HepG2 (cell line): ENCODE measurements around the gene RASIP1. TPM values are rescaled to one million over a fixed set of nuclear protein-coding genes. Genes with fewer than 3 reads are reported as not detected.

Experiments used
- AGO2 ChIP-seq: fragments of 200-400 bp; formaldehyde crosslinking; optimal IDR thresholded peaks from 2 replicates; pipeline ENCODE3; 2017; ENCODE audit warnings: mild to moderate bottlenecking, low read depth, low read length, moderate library complexity
- ARHGAP35 ChIP-seq: sonication (generic); formaldehyde crosslinking; IDR thresholded peaks from 2 replicates; pipeline ENCODE4 v1.9.0; 2022; ENCODE audit warnings: mild to moderate bottlenecking, inconsistent platforms, moderate library complexity, missing genetic modification reagents, borderline replicate concordance
- ARNT2 ChIP-seq: sonication (generic); formaldehyde crosslinking; IDR thresholded peaks from 2 replicates; pipeline ENCODE4 v1.8.0; 2022; ENCODE audit warnings: mild to moderate bottlenecking, low read depth, missing genetic modification reagents, moderate library complexity
- ASH2L ChIP-seq: fragments of 300-600, 200-600 bp; sonication (generic); IDR thresholded peaks from 2 replicates; pipeline ENCODE4 v1.7.0; 2017; ENCODE audit warnings: low read depth, mild to moderate bottlenecking, moderate library complexity, mixed read lengths, low read length; ENCODE audit not compliant: insufficient read length
- ATAD3A ChIP-seq: sonication (generic); formaldehyde crosslinking; IDR thresholded peaks from 2 replicates; pipeline ENCODE4 v1.4.0; 2020; ENCODE audit warnings: missing genetic modification reagents
- EHMT2 ChIP-seq: fragments of 200-600 bp; sonication (generic); IDR thresholded peaks from 2 replicates; pipeline ENCODE4 v1.7.0; 2017; ENCODE audit warnings: antibody characterized with exemption, low read depth, low read length, borderline replicate concordance
- FOXM1 ChIP-seq: sonication (generic); formaldehyde crosslinking; IDR thresholded peaks from 2 replicates; pipeline ENCODE4 v1.5.0; 2020; ENCODE audit warnings: missing genetic modification reagents
- GTF2F1 ChIP-seq: fragments of 150-350 bp; IDR thresholded peaks from 2 replicates; pipeline ENCODE4 v1.6.1; 2014; ENCODE audit warnings: low read length
- IRF2 ChIP-seq: IDR thresholded peaks from 2 replicates; pipeline ENCODE4 v1.6.1; 2018; ENCODE audit warnings: missing genetic modification reagents, missing compliant biosample characterization
- MAF1 ChIP-seq: sonication (generic); formaldehyde crosslinking; IDR thresholded peaks from 2 replicates; pipeline ENCODE4 v1.5.0; 2020; ENCODE audit warnings: missing genetic modification reagents, borderline replicate concordance
- MAZ ChIP-seq, 2 experiments: sonication (generic) in 1 of 2; formaldehyde crosslinking in 1 of 2; IDR thresholded peaks; 2 replicates each; pipeline versions ENCODE4 v1.5.0 to v1.6.1; 2012 to 2020; ENCODE audit warnings: low read depth in 2 of 2, mild to moderate bottlenecking in 2 of 2, borderline replicate concordance in 1 of 2, improper control_type of control experiment in 1 of 2, low read length in 1 of 2, missing genetic modification reagents in 1 of 2, moderate library complexity in 1 of 2
- PBX3 ChIP-seq: sonication (generic); formaldehyde crosslinking; IDR thresholded peaks from 2 replicates; pipeline ENCODE4 v1.8.1; 2023; ENCODE audit warnings: missing genetic modification reagents, inconsistent platforms, borderline replicate concordance
- RFX1 ChIP-seq: fragments of 450-650 bp; IDR thresholded peaks from 2 replicates; pipeline ENCODE4 v1.6.1; 2017
- TBX2 ChIP-seq: sonication (generic); formaldehyde crosslinking; IDR thresholded peaks from 2 replicates; pipeline ENCODE4 v1.5.0; 2020; ENCODE audit warnings: missing genetic modification reagents, mild to moderate bottlenecking, borderline replicate concordance
- THAP11 ChIP-seq: IDR thresholded peaks from 2 replicates; pipeline ENCODE4 v1.6.1; 2016; ENCODE audit warnings: missing biosample characterization, missing genetic modification reagents
- TRAFD1 ChIP-seq: sonication (generic); formaldehyde crosslinking; IDR thresholded peaks from 2 replicates; pipeline ENCODE4 v1.5.1; 2020; ENCODE audit warnings: missing genetic modification reagents, mild to moderate bottlenecking, borderline replicate concordance
- ZNF124 ChIP-seq: sonication (generic); formaldehyde crosslinking; IDR thresholded peaks from 2 replicates; pipeline ENCODE4 v1.4.0; 2020; ENCODE audit warnings: missing genetic modification reagents
- ZNF138 ChIP-seq: sonication (generic); formaldehyde crosslinking; IDR thresholded peaks from 2 replicates; pipeline ENCODE4 v1.5.0; 2020; ENCODE audit warnings: mild to moderate bottlenecking, low read depth, missing genetic modification reagents
- ZNF263 ChIP-seq: sonication (generic); formaldehyde crosslinking; IDR thresholded peaks from 2 replicates; pipeline ENCODE4 v1.4.0; 2020; ENCODE audit warnings: missing genetic modification reagents
- ZNF652 ChIP-seq: IDR thresholded peaks from 2 replicates; pipeline ENCODE4 v1.6.1; 2016; ENCODE audit warnings: low read depth, borderline replicate concordance
- polyA plus RNA-seq, 8 experiments: library from polyadenylated mRNA; depleted of rRNA in 3 of 8; stranded (reverse) in 7 of 8; unstranded in 1 of 8; fragments of >200 nt; fragmentation: Illumina TruSeq in 4 of 8; extraction: Trizol in 4 of 8; gene quantifications; 2 replicates each; pipeline versions ENCODE4 v1.2.1 to v1.2.3, GENCODE V29; 2011 to 2016; ENCODE audit warnings: low read depth in 4 of 8, missing spikeins in 1 of 8, mixed read lengths in 1 of 8; ENCODE audit not compliant: insufficient read depth in 1 of 8
- total RNA-seq, 5 experiments: library from RNA; depleted of rRNA; stranded (reverse); fragments of >200 nt; fragmentation: Illumina TruSeq; extraction: Trizol; gene quantifications; 2 replicates each; pipeline ENCODE4 v1.2.3, GENCODE V29; 2016; ENCODE audit warnings: low read depth in 1 of 5
- TF ChIP-seq, protein P1 (sequence below): IDR thresholded peaks from 2 replicates; pipeline ENCODE4 v1.6.1; 2018; ENCODE audit warnings: missing genetic modification reagents, mild to moderate bottlenecking, missing compliant biosample characterization
- TF ChIP-seq, protein P2 (sequence below): sonication (generic); formaldehyde crosslinking; IDR thresholded peaks from 2 replicates; pipeline ENCODE4 v1.9.0; 2021; ENCODE audit warnings: missing genetic modification reagents, borderline replicate concordance
- TF ChIP-seq, protein P3 (sequence below): sonication (generic); formaldehyde crosslinking; IDR thresholded peaks from 2 replicates; pipeline ENCODE4 v1.4.0; 2020; ENCODE audit warnings: missing genetic modification reagents, low read depth, mild to moderate bottlenecking, borderline replicate concordance

Gene RASIP1
- total and polyA plus RNA-seq, 2 of the 13 experiments (the other 11 are each of a cell fraction or from before 2014, with no cell fraction given), result 0.44 to 0.58 TPM

- TF ChIP-seq PBX3 (CRISPR knock-in tag), result no peak
- TF ChIP-seq ZNF138 (CRISPR knock-in tag), result no peak
- TF ChIP-seq ARHGAP35, result no peak
- TF ChIP-seq ATAD3A (CRISPR knock-in tag), result no peak
- no peak for TF ChIP-seq GTF2F1
- TF ChIP-seq ZNF263, result no peak
- no peak for TF ChIP-seq TBX2 (CRISPR knock-in tag)
- no peak for TF ChIP-seq ARNT2
- TF ChIP-seq, protein P1, sequence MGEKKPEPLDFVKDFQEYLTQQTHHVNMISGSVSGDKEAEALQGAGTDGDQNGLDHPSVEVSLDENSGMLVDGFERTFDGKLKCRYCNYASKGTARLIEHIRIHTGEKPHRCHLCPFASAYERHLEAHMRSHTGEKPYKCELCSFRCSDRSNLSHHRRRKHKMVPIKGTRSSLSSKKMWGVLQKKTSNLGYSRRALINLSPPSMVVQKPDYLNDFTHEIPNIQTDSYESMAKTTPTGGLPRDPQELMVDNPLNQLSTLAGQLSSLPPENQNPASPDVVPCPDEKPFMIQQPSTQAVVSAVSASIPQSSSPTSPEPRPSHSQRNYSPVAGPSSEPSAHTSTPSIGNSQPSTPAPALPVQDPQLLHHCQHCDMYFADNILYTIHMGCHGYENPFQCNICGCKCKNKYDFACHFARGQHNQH (CRISPR knock-in tag), result no peak
- TF ChIP-seq AGO2, result no peak
- TF ChIP-seq ASH2L, result no peak
- no peak for TF ChIP-seq RFX1
- TF ChIP-seq, protein P2, sequence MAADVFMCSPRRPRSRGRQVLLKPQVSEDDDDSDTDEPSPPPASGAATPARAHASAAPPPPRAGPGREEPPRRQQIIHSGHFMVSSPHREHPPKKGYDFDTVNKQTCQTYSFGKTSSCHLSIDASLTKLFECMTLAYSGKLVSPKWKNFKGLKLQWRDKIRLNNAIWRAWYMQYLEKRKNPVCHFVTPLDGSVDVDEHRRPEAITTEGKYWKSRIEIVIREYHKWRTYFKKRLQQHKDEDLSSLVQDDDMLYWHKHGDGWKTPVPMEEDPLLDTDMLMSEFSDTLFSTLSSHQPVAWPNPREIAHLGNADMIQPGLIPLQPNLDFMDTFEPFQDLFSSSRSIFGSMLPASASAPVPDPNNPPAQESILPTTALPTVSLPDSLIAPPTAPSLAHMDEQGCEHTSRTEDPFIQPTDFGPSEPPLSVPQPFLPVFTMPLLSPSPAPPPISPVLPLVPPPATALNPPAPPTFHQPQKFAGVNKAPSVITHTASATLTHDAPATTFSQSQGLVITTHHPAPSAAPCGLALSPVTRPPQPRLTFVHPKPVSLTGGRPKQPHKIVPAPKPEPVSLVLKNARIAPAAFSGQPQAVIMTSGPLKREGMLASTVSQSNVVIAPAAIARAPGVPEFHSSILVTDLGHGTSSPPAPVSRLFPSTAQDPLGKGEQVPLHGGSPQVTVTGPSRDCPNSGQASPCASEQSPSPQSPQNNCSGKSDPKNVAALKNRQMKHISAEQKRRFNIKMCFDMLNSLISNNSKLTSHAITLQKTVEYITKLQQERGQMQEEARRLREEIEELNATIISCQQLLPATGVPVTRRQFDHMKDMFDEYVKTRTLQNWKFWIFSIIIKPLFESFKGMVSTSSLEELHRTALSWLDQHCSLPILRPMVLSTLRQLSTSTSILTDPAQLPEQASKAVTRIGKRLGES (CRISPR knock-in tag), result no peak
- no peak for TF ChIP-seq ZNF124 (CRISPR knock-in tag)
- TF ChIP-seq, protein P3, sequence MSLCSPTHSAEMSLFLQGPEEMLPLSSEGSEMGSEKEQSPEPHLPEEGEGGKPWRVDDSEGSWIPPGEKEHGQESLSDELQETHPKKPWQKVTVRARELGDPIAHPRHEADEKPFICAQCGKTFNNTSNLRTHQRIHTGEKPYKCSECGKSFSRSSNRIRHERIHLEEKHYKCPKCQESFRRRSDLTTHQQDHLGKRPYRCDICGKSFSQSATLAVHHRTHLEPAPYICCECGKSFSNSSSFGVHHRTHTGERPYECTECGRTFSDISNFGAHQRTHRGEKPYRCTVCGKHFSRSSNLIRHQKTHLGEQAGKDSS (CRISPR knock-in tag), result no peak
- peak; percentile 87 for TF ChIP-seq THAP11 (CRISPR knock-in tag)
- TF ChIP-seq ZNF652, result no peak
- TF ChIP-seq FOXM1 (CRISPR knock-in tag), result no peak
- no peak for TF ChIP-seq MAZ (IDR thresholded peaks at IDR 0.05; ENCODE audit: borderline replicate concordance, low read depth, low read length)
- peak; percentile 50 for TF ChIP-seq MAZ (CRISPR knock-in tag; IDR thresholded peaks at IDR 0.05; ENCODE audit: low read depth)
- no peak for TF ChIP-seq IRF2
- no peak for TF ChIP-seq EHMT2
- TF ChIP-seq TRAFD1 (CRISPR knock-in tag), result no peak
- no peak for TF ChIP-seq MAF1
Observed at GRCh38 chr19:48755084-48755641, 14.8 kb upstream of the RASIP1 start, which contains the start of gene FGF21 (continued).
